HEK293 (cell line): ENCODE results near the gene HOXA3.

Experiments
- CTCF ChIA-PET: fragments of 350-600 bp; formaldehyde crosslinking; extraction: SDS; loops from one replicate; lab custom pipeline; 2021; ENCODE audit warnings: antibody characterized with exemption; lab: Yijun Ruan, JAX
- POLR2A ChIA-PET: fragments of 300-600 bp; formaldehyde crosslinking; extraction: SDS; loops from one replicate; lab custom pipeline; 2020; ENCODE audit warnings: antibody characterized with exemption, inconsistent platforms; lab: Yijun Ruan, JAX
- H3K27ac ChIP-seq: fragments of 200-500 bp; sonication (Bioruptor generic); 2 replicates; pipeline ENCODE4 v1.5.1; 2014; ENCODE audit warnings: low read depth, low read length, control low read depth, inconsistent platforms; ENCODE audit errors: extremely low read depth
- H3K36me3 ChIP-seq, 2 experiments: fragments of 200-500 bp in 1 of 2; sonication (Bioruptor generic) in 1 of 2; 1 replicate in 1 of 2; 2 replicates in 1 of 2; pipeline ENCODE4 v1.5.1; 2014 to 2017; ENCODE audit warnings: inconsistent platforms in 2 of 2, low read length in 2 of 2; ENCODE audit not compliant: control insufficient read depth in 2 of 2, insufficient read depth in 1 of 2
- H3K4me1 ChIP-seq: fragments of 200-500 bp; sonication (Bioruptor generic); 2 replicates; pipeline ENCODE4 v1.5.1; 2014; ENCODE audit warnings: mild to moderate bottlenecking, low read length, inconsistent platforms; ENCODE audit not compliant: control insufficient read depth, insufficient read depth
- H3K4me3 ChIP-seq: 2 replicates; pipeline ENCODE4 v1.5.1; 2011; ENCODE audit warnings: low read depth, mild to moderate bottlenecking, control low read depth, low read length, moderate library complexity
- H3K9me3 ChIP-seq: fragments of 200-500 bp; sonication (Bioruptor generic); 2 replicates; pipeline ENCODE4 v1.5.1; 2014; ENCODE audit warnings: low read depth, low read length, inconsistent platforms; ENCODE audit not compliant: control insufficient read depth, insufficient read depth
- BCL11B ChIP-seq: fragments of 450-650 bp; formaldehyde crosslinking; IDR thresholded peaks from 2 replicates; pipeline ENCODE4 v1.5.1; 2016; ENCODE audit warnings: low read depth, missing biosample characterization, missing genetic modification characterization
- GFI1B ChIP-seq: fragments of 450-650 bp; formaldehyde crosslinking; IDR thresholded peaks from 2 replicates; pipeline ENCODE4 v1.5.1; 2016; ENCODE audit warnings: missing biosample characterization, missing genetic modification characterization
- GLI2 ChIP-seq: fragments of 450-650 bp; formaldehyde crosslinking; IDR thresholded peaks from 2 replicates; pipeline ENCODE4; 2017; ENCODE audit warnings: missing biosample characterization, missing genetic modification characterization, low read depth, borderline replicate concordance
- IKZF3 ChIP-seq: fragments of 450-650 bp; IDR thresholded peaks from 2 replicates; pipeline ENCODE4 v1.5.0; 2018; ENCODE audit warnings: missing biosample characterization, mild to moderate bottlenecking, missing genetic modification characterization, moderate library complexity
- MEIS1 ChIP-seq: sonication (generic); formaldehyde crosslinking; IDR thresholded peaks from 2 replicates; pipeline ENCODE4 v1.8.1; 2022; ENCODE audit warnings: missing genetic modification reagents, mild to moderate bottlenecking, borderline replicate concordance
- MZF1 ChIP-seq: fragments of 450-650 bp; formaldehyde crosslinking; IDR thresholded peaks from 2 replicates; pipeline ENCODE4 v1.5.1; 2017; ENCODE audit warnings: missing biosample characterization, missing genetic modification characterization, borderline replicate concordance
- ZIC2 ChIP-seq: fragments of 450-650 bp; formaldehyde crosslinking; IDR thresholded peaks from 2 replicates; pipeline ENCODE4 v1.5.1; 2016; ENCODE audit warnings: missing biosample characterization, missing genetic modification characterization
- ZNF239 ChIP-seq: fragments of 450-650 bp; formaldehyde crosslinking; IDR thresholded peaks from 2 replicates; pipeline ENCODE4 v1.5.1; 2016; ENCODE audit warnings: missing biosample characterization, missing genetic modification characterization
- ZNF266 ChIP-seq: fragments of 450-650 bp; formaldehyde crosslinking; IDR thresholded peaks from 2 replicates; pipeline ENCODE4 v1.5.1; 2016; ENCODE audit warnings: missing biosample characterization, missing genetic modification characterization, low read depth
- ZNF366 ChIP-seq: fragments of 450-650 bp; formaldehyde crosslinking; conservative IDR thresholded peaks from 2 replicates; pipeline ENCODE4 v1.5.1; 2016; ENCODE audit warnings: missing biosample characterization, missing genetic modification characterization
- ZNF37A ChIP-seq: fragments of 450-650 bp; IDR thresholded peaks from 2 replicates; pipeline ENCODE4 v1.5.1; 2018; ENCODE audit warnings: missing biosample characterization, missing genetic modification characterization
- ZNF426 ChIP-seq: fragments of 450-650 bp; formaldehyde crosslinking; IDR thresholded peaks from 2 replicates; pipeline ENCODE4 v1.5.1; 2017; ENCODE audit warnings: missing biosample characterization, missing genetic modification characterization, mild to moderate bottlenecking, inconsistent platforms, moderate library complexity
- ZNF433 ChIP-seq: fragments of 450-650 bp; formaldehyde crosslinking; IDR thresholded peaks from 2 replicates; pipeline ENCODE4 v1.5.1; 2016; ENCODE audit warnings: missing biosample characterization, missing genetic modification characterization, low read depth
- ZNF768 ChIP-seq: fragments of 450-650 bp; formaldehyde crosslinking; IDR thresholded peaks from 2 replicates; pipeline ENCODE4 v1.5.1; 2018; ENCODE audit warnings: missing biosample characterization, mild to moderate bottlenecking, missing genetic modification characterization
- ZNF791 ChIP-seq: fragments of 450-650 bp; formaldehyde crosslinking; IDR thresholded peaks from 2 replicates; pipeline ENCODE4 v1.5.1; 2016; ENCODE audit warnings: missing biosample characterization, missing genetic modification characterization
- ZXDB ChIP-seq: fragments of 450-650 bp; formaldehyde crosslinking; IDR thresholded peaks from 2 replicates; pipeline ENCODE4 v1.5.1; 2016; ENCODE audit warnings: missing biosample characterization, missing genetic modification characterization
- TF ChIP-seq, protein P1 (sequence below): fragments of 450-650 bp; formaldehyde crosslinking; IDR thresholded peaks from 2 replicates; pipeline ENCODE4 v1.5.1; 2016; ENCODE audit warnings: missing biosample characterization, missing genetic modification characterization
- TF ChIP-seq, protein P2 (sequence below): fragments of 450-650 bp; formaldehyde crosslinking; IDR thresholded peaks from 2 replicates; pipeline ENCODE4 v1.5.1; 2016; ENCODE audit warnings: missing biosample characterization, missing genetic modification characterization
- TF ChIP-seq, protein P3 (sequence below): fragments of 450-650 bp; formaldehyde crosslinking; conservative IDR thresholded peaks from 2 replicates; pipeline ENCODE4 v1.5.1; 2016; ENCODE audit warnings: low read depth, missing biosample characterization, missing genetic modification characterization
- TF ChIP-seq, protein P4 (sequence below): fragments of 450-650 bp; formaldehyde crosslinking; IDR thresholded peaks from 2 replicates; pipeline ENCODE4 v1.5.1; 2016; ENCODE audit warnings: missing biosample characterization, missing genetic modification characterization
- TF ChIP-seq, protein P5 (sequence below): fragments of 450-650 bp; formaldehyde crosslinking; IDR thresholded peaks from 2 replicates; pipeline ENCODE4 v1.5.1; 2016; ENCODE audit warnings: missing biosample characterization, missing genetic modification characterization

Gene HOXA3

DNA sequence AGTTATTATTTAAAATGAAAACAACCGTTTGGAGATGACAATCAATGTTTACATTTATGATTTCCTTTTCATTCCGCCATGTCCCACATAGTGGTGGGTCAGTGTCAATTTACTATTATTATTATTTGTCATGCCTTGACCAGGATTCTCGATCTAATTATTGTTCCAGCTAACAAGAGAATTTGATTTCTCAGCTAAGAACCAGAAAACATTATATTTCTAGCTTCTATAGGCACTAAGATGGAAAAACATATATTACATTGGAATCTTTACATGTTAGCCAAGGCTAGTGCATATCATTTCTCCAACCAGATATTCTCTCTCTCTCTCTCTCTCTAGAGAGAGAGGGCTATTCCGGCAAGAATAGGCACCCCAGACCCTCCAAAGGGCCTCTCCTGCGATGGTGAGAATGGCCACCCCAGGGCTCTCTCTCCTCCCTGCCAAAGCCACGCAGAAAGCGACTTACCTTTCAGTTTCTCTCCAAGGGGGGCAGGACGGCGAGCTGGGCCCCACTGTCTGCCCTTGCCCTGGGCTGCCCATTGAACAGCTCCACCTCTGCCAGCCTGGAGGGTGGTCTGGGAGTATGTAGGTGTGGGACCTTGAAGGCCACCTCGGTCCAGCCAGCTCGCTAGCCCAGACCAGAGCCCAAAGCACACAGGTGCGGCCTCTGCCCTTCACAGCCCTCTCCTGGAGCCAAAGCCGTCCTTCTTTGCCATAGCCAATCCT lies 2.4 kb downstream of the HOXA3 start (continued):
- TF ChIP-seq, protein P1, sequence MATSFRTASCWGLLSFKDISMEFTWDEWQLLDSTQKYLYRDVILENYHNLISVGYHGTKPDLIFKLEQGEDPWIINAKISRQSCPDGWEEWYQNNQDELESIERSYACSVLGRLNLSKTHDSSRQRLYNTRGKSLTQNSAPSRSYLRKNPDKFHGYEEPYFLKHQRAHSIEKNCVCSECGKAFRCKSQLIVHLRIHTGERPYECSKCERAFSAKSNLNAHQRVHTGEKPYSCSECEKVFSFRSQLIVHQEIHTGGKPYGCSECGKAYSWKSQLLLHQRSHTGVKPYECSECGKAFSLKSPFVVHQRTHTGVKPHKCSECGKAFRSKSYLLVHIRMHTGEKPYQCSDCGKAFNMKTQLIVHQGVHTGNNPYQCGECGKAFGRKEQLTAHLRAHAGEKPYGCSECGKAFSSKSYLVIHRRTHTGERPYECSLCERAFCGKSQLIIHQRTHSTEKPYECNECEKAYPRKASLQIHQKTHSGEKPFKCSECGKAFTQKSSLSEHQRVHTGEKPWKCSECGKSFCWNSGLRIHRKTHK (tag by site-specific recombination): no peak
- TF ChIP-seq ZNF239 (tag by site-specific recombination): no peak
- no peak for TF ChIP-seq ZNF37A (tag by site-specific recombination)
- no peak for TF ChIP-seq GLI2 (tag by site-specific recombination)
- TF ChIP-seq MZF1 (tag by site-specific recombination): no peak

DNA sequence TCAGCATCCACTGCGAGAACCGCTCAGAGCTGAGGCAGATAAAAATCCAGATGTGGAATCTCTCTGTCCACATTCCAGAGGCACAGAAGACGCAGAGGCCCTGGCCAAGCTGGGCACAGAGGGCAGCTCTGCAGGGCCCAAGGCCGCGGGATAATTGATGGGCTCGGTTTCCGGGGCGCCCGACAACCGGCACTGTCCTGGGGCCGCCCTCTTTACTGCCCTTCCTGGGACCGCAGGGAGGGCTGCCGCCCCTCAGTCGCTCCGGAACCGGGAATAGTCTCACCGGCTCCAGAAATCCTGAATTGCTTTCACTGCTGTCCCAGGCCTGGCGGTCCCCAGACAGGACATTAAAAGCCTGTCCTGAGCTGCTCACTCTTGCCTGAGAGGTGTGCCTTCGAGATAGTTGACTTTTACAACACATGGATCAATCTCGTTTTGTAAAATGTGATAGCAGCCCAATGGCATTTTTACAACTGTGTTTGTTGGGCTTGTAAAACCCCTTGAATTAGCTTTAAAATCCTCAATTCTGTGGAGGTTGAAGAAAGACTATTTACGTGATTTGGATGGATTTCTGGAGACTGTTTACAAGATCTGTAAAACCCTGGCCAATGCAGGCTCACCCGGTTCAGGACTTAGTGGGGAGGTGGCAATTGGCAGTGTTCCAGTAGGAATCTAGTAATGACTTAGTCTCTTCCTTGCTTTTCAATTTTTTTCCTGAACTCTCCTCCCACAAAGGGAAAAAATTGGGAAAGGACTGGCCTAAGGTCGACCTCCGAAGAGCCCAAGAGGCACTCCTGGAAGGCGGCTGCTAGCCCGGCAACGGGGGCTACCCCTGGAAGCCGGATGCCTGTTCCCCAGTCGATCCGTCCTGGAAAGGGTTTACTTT lies 3.4 kb downstream of the HOXA3 start:
- Histone ChIP-seq H3K36me3 (peaks cover 0 to 50% of the 10 kb centered on the region in 2 experiments; a peak in 2 of 3 replicates), H3K4me3 (peak overlapping the region; percentile 59), H3K4me1 (peaks cover 17% of the 10 kb centered on the region), H3K27ac (peak overlapping the region; percentile 99), H3K9me3 (no peaks in the 10 kb centered on the region)
- ChIA-PET CTCF (interaction anchor here (0.6 to 4.3 kb wide), 20 partner anchors 8 to 1256 kb away, joined by 3 to 50 read pairs (median 4); partner anchors contain the start of gene HOXA4), POLR2A (interaction anchor here (0.5 to 5.6 kb wide), 16 partner anchors 8 to 1286 kb away, joined by 3 to 42 read pairs (median 4); partner anchors contain the start of genes HOXA1, HOXA10, HOXA7 and HOXA9)
- TF ChIP-seq ZNF433 (tag by site-specific recombination) (no peak), ZXDB (peak; percentile 66), ZNF426 (tag by site-specific recombination) (peak; percentile 23; the same call in 1 of the 2 replicates), ZNF768 (no peak), MEIS1 (CRISPR knock-in tag) (no peak), BCL11B (0 out of 2 replicates have a peak, but pooled peaks have one; percentile 31), IKZF3 (tag by site-specific recombination) (peak; percentile 85), ZNF366 (tag by site-specific recombination) (peak; percentile 45; the same call in 1 of the 2 replicates), ZNF791 (tag by site-specific recombination) (no peak), GFI1B (tag by site-specific recombination) (peak; percentile 71; the same call in 1 of the 2 replicates), ZNF266 (tag by site-specific recombination) (no peak), ZIC2 (tag by site-specific recombination) (no peak)
- TF ChIP-seq, protein P2, sequence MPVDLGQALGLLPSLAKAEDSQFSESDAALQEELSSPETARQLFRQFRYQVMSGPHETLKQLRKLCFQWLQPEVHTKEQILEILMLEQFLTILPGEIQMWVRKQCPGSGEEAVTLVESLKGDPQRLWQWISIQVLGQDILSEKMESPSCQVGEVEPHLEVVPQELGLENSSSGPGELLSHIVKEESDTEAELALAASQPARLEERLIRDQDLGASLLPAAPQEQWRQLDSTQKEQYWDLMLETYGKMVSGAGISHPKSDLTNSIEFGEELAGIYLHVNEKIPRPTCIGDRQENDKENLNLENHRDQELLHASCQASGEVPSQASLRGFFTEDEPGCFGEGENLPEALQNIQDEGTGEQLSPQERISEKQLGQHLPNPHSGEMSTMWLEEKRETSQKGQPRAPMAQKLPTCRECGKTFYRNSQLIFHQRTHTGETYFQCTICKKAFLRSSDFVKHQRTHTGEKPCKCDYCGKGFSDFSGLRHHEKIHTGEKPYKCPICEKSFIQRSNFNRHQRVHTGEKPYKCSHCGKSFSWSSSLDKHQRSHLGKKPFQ (tag by site-specific recombination): 0 out of 2 replicates have a peak, but pooled peaks have one; percentile 37
- TF ChIP-seq, protein P3, sequence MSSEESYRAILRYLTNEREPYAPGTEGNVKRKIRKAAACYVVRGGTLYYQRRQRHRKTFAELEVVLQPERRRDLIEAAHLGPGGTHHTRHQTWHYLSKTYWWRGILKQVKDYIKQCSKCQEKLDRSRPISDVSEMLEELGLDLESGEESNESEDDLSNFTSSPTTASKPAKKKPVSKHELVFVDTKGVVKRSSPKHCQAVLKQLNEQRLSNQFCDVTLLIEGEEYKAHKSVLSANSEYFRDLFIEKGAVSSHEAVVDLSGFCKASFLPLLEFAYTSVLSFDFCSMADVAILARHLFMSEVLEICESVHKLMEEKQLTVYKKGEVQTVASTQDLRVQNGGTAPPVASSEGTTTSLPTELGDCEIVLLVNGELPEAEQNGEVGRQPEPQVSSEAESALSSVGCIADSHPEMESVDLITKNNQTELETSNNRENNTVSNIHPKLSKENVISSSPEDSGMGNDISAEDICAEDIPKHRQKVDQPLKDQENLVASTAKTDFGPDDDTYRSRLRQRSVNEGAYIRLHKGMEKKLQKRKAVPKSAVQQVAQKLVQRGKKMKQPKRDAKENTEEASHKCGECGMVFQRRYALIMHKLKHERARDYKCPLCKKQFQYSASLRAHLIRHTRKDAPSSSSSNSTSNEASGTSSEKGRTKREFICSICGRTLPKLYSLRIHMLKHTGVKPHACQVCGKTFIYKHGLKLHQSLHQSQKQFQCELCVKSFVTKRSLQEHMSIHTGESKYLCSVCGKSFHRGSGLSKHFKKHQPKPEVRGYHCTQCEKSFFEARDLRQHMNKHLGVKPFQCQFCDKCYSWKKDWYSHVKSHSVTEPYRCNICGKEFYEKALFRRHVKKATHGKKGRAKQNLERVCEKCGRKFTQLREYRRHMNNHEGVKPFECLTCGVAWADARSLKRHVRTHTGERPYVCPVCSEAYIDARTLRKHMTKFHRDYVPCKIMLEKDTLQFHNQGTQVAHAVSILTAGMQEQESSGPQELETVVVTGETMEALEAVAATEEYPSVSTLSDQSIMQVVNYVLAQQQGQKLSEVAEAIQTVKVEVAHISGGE (tag by site-specific recombination): peak; percentile 10; the same call in 1 of the 2 replicates
- TF ChIP-seq, protein P4, sequence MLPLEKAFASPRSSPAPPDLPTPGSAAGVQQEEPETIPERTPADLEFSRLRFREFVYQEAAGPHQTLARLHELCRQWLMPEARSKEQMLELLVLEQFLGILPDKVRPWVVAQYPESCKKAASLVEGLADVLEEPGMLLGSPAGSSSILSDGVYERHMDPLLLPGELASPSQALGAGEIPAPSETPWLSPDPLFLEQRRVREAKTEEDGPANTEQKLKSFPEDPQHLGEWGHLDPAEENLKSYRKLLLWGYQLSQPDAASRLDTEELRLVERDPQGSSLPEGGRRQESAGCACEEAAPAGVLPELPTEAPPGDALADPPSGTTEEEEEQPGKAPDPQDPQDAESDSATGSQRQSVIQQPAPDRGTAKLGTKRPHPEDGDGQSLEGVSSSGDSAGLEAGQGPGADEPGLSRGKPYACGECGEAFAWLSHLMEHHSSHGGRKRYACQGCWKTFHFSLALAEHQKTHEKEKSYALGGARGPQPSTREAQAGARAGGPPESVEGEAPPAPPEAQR (tag by site-specific recombination): no peak
- TF ChIP-seq, protein P5, sequence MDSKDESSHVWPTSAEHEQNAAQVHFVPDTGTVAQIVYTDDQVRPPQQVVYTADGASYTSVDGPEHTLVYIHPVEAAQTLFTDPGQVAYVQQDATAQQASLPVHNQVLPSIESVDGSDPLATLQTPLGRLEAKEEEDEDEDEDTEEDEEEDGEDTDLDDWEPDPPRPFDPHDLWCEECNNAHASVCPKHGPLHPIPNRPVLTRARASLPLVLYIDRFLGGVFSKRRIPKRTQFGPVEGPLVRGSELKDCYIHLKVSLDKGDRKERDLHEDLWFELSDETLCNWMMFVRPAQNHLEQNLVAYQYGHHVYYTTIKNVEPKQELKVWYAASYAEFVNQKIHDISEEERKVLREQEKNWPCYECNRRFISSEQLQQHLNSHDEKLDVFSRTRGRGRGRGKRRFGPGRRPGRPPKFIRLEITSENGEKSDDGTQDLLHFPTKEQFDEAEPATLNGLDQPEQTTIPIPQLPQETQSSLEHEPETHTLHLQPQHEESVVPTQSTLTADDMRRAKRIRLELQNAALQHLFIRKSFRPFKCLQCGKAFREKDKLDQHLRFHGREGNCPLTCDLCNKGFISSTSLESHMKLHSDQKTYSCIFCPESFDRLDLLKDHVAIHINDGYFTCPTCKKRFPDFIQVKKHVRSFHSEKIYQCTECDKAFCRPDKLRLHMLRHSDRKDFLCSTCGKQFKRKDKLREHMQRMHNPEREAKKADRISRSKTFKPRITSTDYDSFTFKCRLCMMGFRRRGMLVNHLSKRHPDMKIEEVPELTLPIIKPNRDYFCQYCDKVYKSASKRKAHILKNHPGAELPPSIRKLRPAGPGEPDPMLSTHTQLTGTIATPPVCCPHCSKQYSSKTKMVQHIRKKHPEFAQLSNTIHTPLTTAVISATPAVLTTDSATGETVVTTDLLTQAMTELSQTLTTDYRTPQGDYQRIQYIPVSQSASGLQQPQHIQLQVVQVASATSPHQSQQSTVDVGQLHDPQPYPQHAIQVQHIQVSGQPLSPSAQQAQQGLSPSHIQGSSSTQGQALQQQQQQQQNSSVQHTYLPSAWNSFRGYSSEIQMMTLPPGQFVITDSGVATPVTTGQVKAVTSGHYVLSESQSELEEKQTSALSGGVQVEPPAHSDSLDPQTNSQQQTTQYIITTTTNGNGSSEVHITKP (tag by site-specific recombination): peak; percentile 66
